ENCODE measurements around the gene RAD51B.

Gene RAD51B

DNA sequence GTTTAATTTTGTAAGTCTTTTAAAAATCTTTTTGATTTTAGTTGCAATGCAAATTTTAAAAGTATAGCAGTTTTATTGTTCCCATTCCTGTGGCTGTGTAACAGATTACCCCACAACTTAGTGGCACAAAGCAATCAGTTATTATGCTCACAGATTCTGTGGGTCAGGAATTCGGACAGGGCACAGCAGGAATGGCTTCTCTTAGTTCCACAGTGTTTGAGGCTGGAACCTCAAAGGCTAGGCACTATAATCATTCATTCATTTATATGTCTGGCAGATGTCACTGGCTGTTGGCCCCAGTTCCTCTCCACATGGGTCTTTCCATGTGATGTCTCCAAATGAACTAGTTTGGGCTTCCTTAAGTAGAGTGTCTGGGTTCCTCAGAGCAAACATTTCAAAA, 193.3 kb downstream of the RAD51B start:
- Histone ChIP-seq H3K36me3 (ENCODE audit: control insufficient read depth, insufficient read depth, low read length) (no peaks in the 10 kb centered on the region), H3K4ac (ENCODE audit: low read depth, low read length) (no peak overlapping the region), H3K4me3 (ENCODE audit: low read length) (no peak overlapping the region), H2BK120ac (ENCODE audit: low read depth, low read length) (no peak overlapping the region), H3K56ac (ENCODE audit: low read length) (no peak overlapping the region), H3K79me2 (ENCODE audit: control insufficient read depth, insufficient read depth, low read length) (no peaks in the 10 kb centered on the region), H3K27ac (ENCODE audit: low read depth, low read length) (no peak overlapping the region), H2BK5ac (ENCODE audit: low read length) (no peak overlapping the region), H4K5ac (ENCODE audit: low read length) (no peak overlapping the region), H3K27me3 (ENCODE audit: insufficient read depth, low read length, poor library complexity) (no peaks in the 10 kb centered on the region), H3K23ac (ENCODE audit: low read length) (no peak overlapping the region), H3K9ac (ENCODE audit: low read length) (no peak overlapping the region), H3K18ac (ENCODE audit: low read length) (no peak overlapping the region), H2BK15ac (replicated peaks; ENCODE audit: low read depth) (no peak overlapping the region), H3K4me2 (ENCODE audit: low read length) (no peak overlapping the region), H3K4me1 (ENCODE audit: control insufficient read depth, low read depth, low read length) (no peaks in the 10 kb centered on the region), H2AK5ac (ENCODE audit: low read length) (no peak overlapping the region), H3K79me1 (ENCODE audit: low read length) (no peaks in the 10 kb centered on the region), H4K8ac (ENCODE audit: low read depth, low read length) (no peak overlapping the region)
- DNase-seq: no peak
- WGBS (ENCODE audit: extremely low coverage, insufficient coverage, low lambda C conversion rate): no CpG with 5 or more reads among the region's 1 CpG

DNA sequence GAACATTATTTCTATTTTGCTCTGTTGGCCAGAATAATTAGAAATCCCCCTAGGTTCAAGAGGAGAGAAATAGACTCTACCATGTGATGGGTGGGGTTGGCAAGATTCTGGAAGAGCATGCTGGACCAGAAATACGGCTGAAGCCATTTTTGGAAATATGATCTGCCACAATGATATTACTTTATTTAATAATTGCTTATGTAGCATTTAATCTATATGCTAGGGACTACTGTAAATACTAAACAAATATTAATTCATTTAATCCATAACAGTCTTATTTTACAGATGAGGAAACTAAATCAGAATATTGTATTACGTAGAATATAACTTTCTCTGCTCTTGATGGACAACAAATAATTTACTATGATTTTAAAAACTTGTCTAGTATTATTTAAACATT, 193.7 kb downstream of the RAD51B start:
- H3K27ac ChIP-seq (ENCODE audit: low read depth, low read length): no peak overlapping the region
- no peak overlapping the region for H3K23ac ChIP-seq (ENCODE audit: low read length)
- H4K5ac ChIP-seq (ENCODE audit: low read length): no peak overlapping the region
- no peaks in the 10 kb centered on the region for H3K79me1 ChIP-seq (ENCODE audit: low read length)
- no peak overlapping the region for H3K4me2 ChIP-seq (ENCODE audit: low read length)
- H4K8ac ChIP-seq (ENCODE audit: low read depth, low read length): no peak overlapping the region
- no peaks in the 10 kb centered on the region for H3K27me3 ChIP-seq (ENCODE audit: insufficient read depth, low read length, poor library complexity)
- DNase-seq: no peak
- H3K4me1 ChIP-seq (ENCODE audit: control insufficient read depth, low read depth, low read length): no peaks in the 10 kb centered on the region
- H3K36me3 ChIP-seq (ENCODE audit: control insufficient read depth, insufficient read depth, low read length): no peaks in the 10 kb centered on the region
- no peak overlapping the region for H3K4me3 ChIP-seq (ENCODE audit: low read length)
- H2BK15ac ChIP-seq (replicated peaks; ENCODE audit: low read depth): no peak overlapping the region
- H3K79me2 ChIP-seq (ENCODE audit: control insufficient read depth, insufficient read depth, low read length): no peaks in the 10 kb centered on the region
- H3K56ac ChIP-seq (ENCODE audit: low read length): no peak overlapping the region
- no CpG with 5 or more reads among the region's 2 CpGs for WGBS (ENCODE audit: extremely low coverage, insufficient coverage, low lambda C conversion rate)
- H3K9ac ChIP-seq (ENCODE audit: low read length): no peak overlapping the region
- H2AK5ac ChIP-seq (ENCODE audit: low read length): no peak overlapping the region
- H2BK120ac ChIP-seq (ENCODE audit: low read depth, low read length): no peak overlapping the region
- no peak overlapping the region for H3K18ac ChIP-seq (ENCODE audit: low read length)
- no peak overlapping the region for H3K4ac ChIP-seq (ENCODE audit: low read depth, low read length)
- no peak overlapping the region for H2BK5ac ChIP-seq (ENCODE audit: low read length)

DNA sequence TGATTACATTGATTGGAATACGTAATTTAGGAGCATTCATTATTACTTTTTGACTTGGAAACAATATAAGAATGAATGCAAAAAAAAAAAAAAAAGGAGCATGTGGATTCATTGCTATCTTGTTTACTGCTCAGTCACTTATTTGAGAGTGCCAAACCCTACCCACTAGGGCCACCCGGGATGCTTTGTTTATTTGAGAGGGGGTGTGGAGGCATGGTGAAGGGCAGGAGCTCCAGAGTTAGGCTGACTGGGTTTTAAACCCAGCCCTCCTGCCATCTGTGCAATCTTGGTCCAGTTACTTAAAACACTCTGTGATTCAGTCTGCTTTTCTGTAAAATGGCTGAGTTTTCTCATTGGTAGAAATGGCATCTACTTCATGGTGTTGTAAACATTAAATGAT, 195.2 kb downstream of the RAD51B start:
- Histone ChIP-seq H3K4me2 (ENCODE audit: low read length) (no peak overlapping the region), H2AK5ac (ENCODE audit: low read length) (no peak overlapping the region), H3K4ac (ENCODE audit: low read depth, low read length) (no peak overlapping the region), H3K18ac (ENCODE audit: low read length) (no peak overlapping the region), H3K36me3 (ENCODE audit: control insufficient read depth, insufficient read depth, low read length) (no peaks in the 10 kb centered on the region), H3K9ac (ENCODE audit: low read length) (no peak overlapping the region), H3K4me3 (ENCODE audit: low read length) (no peak overlapping the region), H3K27me3 (ENCODE audit: insufficient read depth, low read length, poor library complexity) (no peaks in the 10 kb centered on the region), H2BK15ac (replicated peaks; ENCODE audit: low read depth) (no peak overlapping the region), H3K23ac (ENCODE audit: low read length) (no peak overlapping the region), H2BK5ac (ENCODE audit: low read length) (no peak overlapping the region), H3K4me1 (ENCODE audit: control insufficient read depth, low read depth, low read length) (no peaks in the 10 kb centered on the region), H4K5ac (ENCODE audit: low read length) (no peak overlapping the region), H3K79me2 (ENCODE audit: control insufficient read depth, insufficient read depth, low read length) (no peaks in the 10 kb centered on the region), H3K27ac (ENCODE audit: low read depth, low read length) (no peak overlapping the region), H2BK120ac (ENCODE audit: low read depth, low read length) (no peak overlapping the region), H4K8ac (ENCODE audit: low read depth, low read length) (no peak overlapping the region), H3K79me1 (ENCODE audit: low read length) (no peaks in the 10 kb centered on the region), H3K56ac (ENCODE audit: low read length) (no peak overlapping the region)
- DNase-seq: no peak
- WGBS (ENCODE audit: extremely low coverage, insufficient coverage, low lambda C conversion rate): no CpG with 5 or more reads among the region's 2 CpGs

DNA sequence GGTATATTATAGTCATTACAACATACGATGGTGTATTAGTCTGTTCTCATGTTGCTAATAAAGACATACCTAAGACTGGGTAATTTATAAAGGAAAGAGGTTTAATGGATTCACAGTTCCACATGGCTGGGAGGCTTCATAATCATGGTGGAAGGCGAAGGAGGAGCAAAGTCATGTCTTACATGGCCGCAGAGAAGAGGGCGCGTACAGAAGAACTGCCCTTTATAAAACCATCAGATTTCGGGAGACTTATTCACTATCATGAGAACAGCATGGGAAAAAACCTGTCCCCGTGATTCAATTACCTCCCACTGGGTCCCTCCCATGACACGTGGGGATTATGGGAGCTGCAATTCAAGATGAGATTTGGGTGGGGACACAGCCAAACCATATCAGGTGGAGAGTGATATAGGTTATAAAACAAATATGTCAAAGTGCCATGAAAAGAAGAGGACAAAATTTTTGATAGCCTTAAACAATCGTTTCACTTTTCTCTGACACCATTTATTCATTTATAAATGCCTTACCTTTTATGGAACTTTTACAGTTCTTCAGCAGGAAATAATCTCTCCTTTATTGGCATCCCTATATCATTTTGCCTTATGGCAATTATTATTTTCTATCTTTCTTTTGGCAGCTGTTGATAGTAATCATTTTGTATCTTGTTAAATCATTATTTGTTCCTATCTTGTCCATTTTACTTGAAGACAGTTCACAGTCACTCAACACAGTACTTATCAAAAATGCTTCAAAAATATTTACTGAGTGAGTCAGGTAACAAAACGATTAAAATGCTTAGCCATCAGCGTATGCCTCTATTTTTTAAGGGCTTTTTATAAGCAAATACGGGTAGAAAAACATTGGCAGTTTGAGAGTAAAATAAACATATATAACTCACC, 196.0 kb downstream of the RAD51B start:
- no peak overlapping the region for H3K9ac ChIP-seq (ENCODE audit: low read length)
- H4K8ac ChIP-seq (ENCODE audit: low read depth, low read length): no peak overlapping the region
- H3K79me1 ChIP-seq (ENCODE audit: low read length): no peaks in the 10 kb centered on the region
- no peaks in the 10 kb centered on the region for H3K27me3 ChIP-seq (ENCODE audit: insufficient read depth, low read length, poor library complexity)
- no peak overlapping the region for H2BK5ac ChIP-seq (ENCODE audit: low read length)
- WGBS (ENCODE audit: extremely low coverage, insufficient coverage, low lambda C conversion rate): no CpG with 5 or more reads among the region's 12 CpGs
- no peak overlapping the region for H2BK120ac ChIP-seq (ENCODE audit: low read depth, low read length)
- no peak overlapping the region for H3K4ac ChIP-seq (ENCODE audit: low read depth, low read length)
- H3K36me3 ChIP-seq (ENCODE audit: control insufficient read depth, insufficient read depth, low read length): no peaks in the 10 kb centered on the region
- no peaks in the 10 kb centered on the region for H3K4me1 ChIP-seq (ENCODE audit: control insufficient read depth, low read depth, low read length)
- H3K79me2 ChIP-seq (ENCODE audit: control insufficient read depth, insufficient read depth, low read length): no peaks in the 10 kb centered on the region
- no peak for DNase-seq
- no peak overlapping the region for H3K23ac ChIP-seq (ENCODE audit: low read length)
- no peak overlapping the region for H3K4me3 ChIP-seq (ENCODE audit: low read length)
- H4K5ac ChIP-seq (ENCODE audit: low read length): no peak overlapping the region
- H2BK15ac ChIP-seq (replicated peaks; ENCODE audit: low read depth): no peak overlapping the region
- H2AK5ac ChIP-seq (ENCODE audit: low read length): no peak overlapping the region
- H3K4me2 ChIP-seq (ENCODE audit: low read length): no peak overlapping the region
- H3K56ac ChIP-seq (ENCODE audit: low read length): no peak overlapping the region
- no peak overlapping the region for H3K18ac ChIP-seq (ENCODE audit: low read length)
- no peak overlapping the region for H3K27ac ChIP-seq (ENCODE audit: low read depth, low read length)

DNA sequence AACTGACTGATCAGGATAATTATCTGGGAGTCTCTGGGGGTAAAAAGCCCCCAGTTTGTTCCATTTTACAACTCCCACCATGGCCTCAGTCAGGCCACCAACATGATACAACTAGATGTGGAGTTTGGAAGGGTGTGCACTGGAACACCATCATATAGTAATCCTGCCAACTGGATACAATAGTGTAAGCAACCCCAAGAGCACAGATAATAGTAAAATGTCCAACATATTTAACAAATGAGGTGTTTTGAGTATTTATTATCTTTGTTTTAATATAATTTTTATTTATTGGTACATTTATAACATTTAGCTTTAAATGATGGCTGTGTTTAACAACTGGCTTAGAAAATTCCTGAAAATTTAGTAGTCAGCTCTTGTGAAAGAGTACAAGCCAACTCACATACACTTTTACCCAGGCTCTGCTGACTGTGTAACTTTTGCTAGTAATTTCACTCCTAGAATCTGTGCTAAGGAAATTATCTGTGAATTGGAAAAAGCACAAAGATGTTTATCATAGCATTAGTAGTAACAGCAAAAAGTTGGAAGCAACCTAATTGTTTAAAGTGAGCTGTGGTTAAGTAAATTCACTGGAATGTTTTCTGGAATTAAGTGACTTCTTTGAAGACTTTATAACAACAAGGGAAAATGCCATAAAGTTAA, 196.8 kb downstream of the RAD51B start:
- Histone ChIP-seq H3K23ac (ENCODE audit: low read length) (no peak overlapping the region), H3K4me2 (ENCODE audit: low read length) (no peak overlapping the region), H2BK120ac (ENCODE audit: low read depth, low read length) (no peak overlapping the region), H3K36me3 (ENCODE audit: control insufficient read depth, insufficient read depth, low read length) (no peaks in the 10 kb centered on the region), H3K18ac (ENCODE audit: low read length) (no peak overlapping the region), H2BK15ac (replicated peaks; ENCODE audit: low read depth) (no peak overlapping the region), H2AK5ac (ENCODE audit: low read length) (no peak overlapping the region), H4K5ac (ENCODE audit: low read length) (no peak overlapping the region), H2BK5ac (ENCODE audit: low read length) (no peak overlapping the region), H3K79me2 (ENCODE audit: control insufficient read depth, insufficient read depth, low read length) (no peaks in the 10 kb centered on the region), H3K9ac (ENCODE audit: low read length) (no peak overlapping the region), H3K79me1 (ENCODE audit: low read length) (no peaks in the 10 kb centered on the region), H3K56ac (ENCODE audit: low read length) (no peak overlapping the region), H3K27me3 (ENCODE audit: insufficient read depth, low read length, poor library complexity) (no peaks in the 10 kb centered on the region), H3K27ac (ENCODE audit: low read depth, low read length) (no peak overlapping the region), H3K4me3 (ENCODE audit: low read length) (no peak overlapping the region), H3K4me1 (ENCODE audit: control insufficient read depth, low read depth, low read length) (no peaks in the 10 kb centered on the region), H3K4ac (ENCODE audit: low read depth, low read length) (no peak overlapping the region), H4K8ac (ENCODE audit: low read depth, low read length) (no peak overlapping the region)
- no peak for DNase-seq
